Frontal cortex (tissue), 4 donors: Measurements from ENCODE around the gene NSUN6. TPM values are rescaled to one million over a fixed set of nuclear protein-coding genes. Genes with fewer than 3 reads are reported as not detected.

ENCODE experiments used
- DNase-seq, 2 donors: peaks; one replicate each; pipeline ENCODE4 v3.0.0; 2012; ENCODE audit warnings: low spot score in 2 of 2
- FAIRE-seq: peaks from 2 replicates; lab custom pipeline; 2012; peaks lifted over from hg19 to GRCh38; lab: Jason Lieb, UNC
- total RNA-seq: library from RNA; depleted of rRNA; stranded (reverse); fragments of >200 nt; gene quantifications from one replicate; pipeline ENCODE4 v1.2.3, GENCODE V29; 2014
- donor health status: control.
- donor health status: control.
- donor health status: control.

The NSUN6 gene
- total RNA-seq, 1 donor from 2014 or later: 34.2 TPM

DNA sequence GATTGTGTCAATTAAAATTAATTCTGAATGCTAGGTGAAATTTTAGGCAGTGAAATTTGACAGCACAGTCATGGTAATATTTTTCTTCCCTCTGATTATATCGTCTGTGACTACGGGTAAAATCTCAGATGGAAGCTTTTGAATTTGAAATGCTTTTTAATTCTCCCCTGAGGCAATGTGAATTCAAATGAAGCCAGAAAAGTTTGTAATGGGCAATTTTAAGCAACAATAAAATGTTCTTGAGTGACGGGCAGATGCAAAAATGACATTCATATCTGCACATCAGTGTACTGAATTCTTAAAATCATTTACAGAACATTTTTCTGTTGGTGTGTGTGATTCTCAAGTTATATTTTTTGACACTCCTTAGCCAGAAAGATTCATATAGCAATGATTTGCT, 134.5 kb downstream of the NSUN6 start:
- DNase-seq: no peak

GRCh38 chr10:18514537-18514936, 136.8 kb downstream of the NSUN6 start:
- DNase-seq: no peak
- no peak for FAIRE-seq

More for the DNA sequence above, 134.5 kb downstream of the NSUN6 start:
- FAIRE-seq: no peak

- DNase-seq (no peak), FAIRE-seq (no peak)
These were observed 142.8 kb downstream of the NSUN6 start for GRCh38 chr10:18508587-18508986.

DNA sequence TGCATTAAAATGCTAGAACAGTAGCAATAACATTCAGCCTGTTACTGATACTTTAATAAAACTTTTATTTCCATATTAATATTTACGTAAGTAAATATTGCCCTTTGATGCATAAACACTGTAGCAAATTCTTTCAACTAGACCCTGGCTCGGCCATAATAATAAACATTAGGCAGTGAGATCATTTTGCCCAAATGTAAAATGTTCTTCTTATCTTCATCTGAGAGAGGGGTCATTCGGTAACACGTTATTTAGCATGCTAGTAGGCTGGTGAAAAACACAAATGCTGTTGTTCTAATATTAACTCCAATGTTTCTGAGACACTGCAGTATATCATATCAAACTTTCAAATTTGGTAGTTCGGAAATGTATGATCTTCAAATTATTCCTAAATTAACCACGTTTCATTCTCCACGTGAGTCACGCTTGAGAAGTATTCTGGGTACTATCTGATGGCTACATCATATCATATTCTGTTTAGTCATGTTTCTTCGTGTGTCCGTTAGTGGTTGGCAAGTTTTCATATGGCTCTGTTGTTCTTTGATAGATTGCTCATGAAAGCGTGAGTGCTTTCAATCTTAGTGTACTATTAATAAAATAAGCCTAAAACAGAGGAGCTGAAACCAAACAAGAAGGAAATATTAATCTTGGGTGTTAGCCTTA, 145.8 kb downstream of the NSUN6 start:
- FAIRE-seq (no peak), DNase-seq (no peak)

DNA sequence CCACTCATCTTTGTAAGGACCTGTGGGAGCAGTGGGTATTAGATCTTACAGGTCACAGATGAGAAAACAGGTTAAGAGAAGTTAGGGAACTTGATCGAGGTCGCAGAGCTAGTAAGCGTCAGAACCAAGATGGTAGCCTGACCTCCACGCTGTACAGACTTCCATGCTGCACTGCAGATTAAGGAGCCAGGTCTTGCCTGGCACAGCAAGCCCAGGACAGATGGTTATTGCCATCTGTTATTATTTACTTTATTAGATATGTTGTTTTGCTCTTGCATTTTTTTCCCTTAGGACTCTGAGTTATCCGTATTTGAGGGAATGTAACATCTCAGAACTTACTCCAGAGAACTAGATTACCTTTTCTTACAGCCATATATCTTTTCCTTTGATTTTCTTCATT, 147.2 kb downstream of the NSUN6 start:
- DNase-seq: no peak
- no peak for FAIRE-seq

DNA sequence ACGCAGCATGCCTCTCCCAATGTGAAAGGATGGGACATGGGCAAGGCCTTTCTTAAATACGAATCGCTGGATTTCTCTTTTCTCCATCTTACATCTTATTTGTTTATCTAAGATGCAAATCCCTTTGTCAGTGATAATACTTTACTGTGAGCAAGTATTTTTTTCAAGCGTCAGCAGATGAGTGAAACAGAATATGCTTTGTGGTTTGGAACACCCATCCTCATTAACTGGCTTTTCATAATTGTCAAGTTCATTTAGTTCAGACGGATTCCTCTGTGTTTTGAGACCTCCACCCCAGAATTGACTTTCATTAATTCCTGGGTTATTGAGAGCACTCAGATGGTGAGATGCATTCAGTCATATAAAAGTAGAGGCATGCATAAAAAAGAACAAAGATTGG, 149.8 kb downstream of the NSUN6 start:
- FAIRE-seq (no peak), DNase-seq (no peak)

- FAIRE-seq (no peak), DNase-seq (no peak)
These were observed 150.2 kb downstream of the NSUN6 start for GRCh38 chr10:18501198-18501597.

GRCh38 chr10:18500576-18500975, 150.8 kb downstream of the NSUN6 start:
- no peak for FAIRE-seq
- no peak for DNase-seq

- no peak for DNase-seq
- FAIRE-seq: no peak
These were observed 152.4 kb downstream of the NSUN6 start for GRCh38 chr10:18498998-18499397.

DNA sequence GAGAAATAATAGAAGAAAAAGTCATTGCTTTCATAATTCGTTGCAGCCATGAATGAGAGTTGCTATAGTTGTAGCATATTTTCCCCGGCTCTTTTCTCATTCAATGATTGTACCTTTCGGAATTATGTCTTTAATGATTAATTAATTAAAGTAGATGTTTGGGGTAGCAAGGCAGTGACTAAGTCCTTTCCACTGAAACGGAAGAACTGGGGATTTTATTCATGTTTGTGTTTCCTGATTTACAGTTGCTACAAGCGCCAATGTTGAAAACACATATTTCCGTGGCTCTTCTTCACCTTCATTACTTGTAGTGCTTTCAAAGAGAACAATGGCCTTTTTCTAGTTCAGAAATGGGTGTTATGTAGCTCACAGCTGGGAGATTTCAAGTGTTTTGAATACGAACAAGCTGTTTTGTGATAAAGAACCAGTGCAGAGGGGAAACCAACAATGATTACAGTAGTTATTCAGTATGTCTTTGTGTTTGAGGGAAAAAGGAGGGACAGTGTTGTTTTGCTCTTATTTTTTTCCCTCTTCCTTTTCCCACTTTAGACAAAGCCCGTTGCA, 153.5 kb downstream of the NSUN6 start:
- DNase-seq: no peak
- FAIRE-seq: no peak

Other genes starting within 250 kb of the NSUN6 start
- gene ARL5B, start 7.8 kb upstream of the NSUN6 start, total RNA-seq: 81.1 TPM